Measurements from ENCODE around the gene SEC16A. TPM values are rescaled to one million over a fixed set of nuclear protein-coding genes. Genes with fewer than 3 reads are reported as not detected.

Gene SEC16A, protein sequence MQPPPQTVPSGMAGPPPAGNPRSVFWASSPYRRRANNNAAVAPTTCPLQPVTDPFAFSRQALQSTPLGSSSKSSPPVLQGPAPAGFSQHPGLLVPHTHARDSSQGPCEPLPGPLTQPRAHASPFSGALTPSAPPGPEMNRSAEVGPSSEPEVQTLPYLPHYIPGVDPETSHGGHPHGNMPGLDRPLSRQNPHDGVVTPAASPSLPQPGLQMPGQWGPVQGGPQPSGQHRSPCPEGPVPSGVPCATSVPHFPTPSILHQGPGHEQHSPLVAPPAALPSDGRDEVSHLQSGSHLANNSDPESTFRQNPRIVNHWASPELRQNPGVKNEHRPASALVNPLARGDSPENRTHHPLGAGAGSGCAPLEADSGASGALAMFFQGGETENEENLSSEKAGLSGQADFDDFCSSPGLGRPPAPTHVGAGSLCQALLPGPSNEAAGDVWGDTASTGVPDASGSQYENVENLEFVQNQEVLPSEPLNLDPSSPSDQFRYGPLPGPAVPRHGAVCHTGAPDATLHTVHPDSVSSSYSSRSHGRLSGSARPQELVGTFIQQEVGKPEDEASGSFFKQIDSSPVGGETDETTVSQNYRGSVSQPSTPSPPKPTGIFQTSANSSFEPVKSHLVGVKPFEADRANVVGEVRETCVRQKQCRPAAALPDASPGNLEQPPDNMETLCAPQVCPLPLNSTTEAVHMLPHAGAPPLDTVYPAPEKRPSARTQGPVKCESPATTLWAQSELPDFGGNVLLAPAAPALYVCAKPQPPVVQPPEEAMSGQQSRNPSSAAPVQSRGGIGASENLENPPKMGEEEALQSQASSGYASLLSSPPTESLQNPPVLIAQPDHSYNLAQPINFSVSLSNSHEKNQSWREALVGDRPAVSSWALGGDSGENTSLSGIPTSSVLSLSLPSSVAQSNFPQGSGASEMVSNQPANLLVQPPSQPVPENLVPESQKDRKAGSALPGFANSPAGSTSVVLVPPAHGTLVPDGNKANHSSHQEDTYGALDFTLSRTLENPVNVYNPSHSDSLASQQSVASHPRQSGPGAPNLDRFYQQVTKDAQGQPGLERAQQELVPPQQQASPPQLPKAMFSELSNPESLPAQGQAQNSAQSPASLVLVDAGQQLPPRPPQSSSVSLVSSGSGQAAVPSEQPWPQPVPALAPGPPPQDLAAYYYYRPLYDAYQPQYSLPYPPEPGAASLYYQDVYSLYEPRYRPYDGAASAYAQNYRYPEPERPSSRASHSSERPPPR (N-terminal part only)
- 79.2 and 81.2 TPM in 2 replicates for total RNA-seq

DNA sequence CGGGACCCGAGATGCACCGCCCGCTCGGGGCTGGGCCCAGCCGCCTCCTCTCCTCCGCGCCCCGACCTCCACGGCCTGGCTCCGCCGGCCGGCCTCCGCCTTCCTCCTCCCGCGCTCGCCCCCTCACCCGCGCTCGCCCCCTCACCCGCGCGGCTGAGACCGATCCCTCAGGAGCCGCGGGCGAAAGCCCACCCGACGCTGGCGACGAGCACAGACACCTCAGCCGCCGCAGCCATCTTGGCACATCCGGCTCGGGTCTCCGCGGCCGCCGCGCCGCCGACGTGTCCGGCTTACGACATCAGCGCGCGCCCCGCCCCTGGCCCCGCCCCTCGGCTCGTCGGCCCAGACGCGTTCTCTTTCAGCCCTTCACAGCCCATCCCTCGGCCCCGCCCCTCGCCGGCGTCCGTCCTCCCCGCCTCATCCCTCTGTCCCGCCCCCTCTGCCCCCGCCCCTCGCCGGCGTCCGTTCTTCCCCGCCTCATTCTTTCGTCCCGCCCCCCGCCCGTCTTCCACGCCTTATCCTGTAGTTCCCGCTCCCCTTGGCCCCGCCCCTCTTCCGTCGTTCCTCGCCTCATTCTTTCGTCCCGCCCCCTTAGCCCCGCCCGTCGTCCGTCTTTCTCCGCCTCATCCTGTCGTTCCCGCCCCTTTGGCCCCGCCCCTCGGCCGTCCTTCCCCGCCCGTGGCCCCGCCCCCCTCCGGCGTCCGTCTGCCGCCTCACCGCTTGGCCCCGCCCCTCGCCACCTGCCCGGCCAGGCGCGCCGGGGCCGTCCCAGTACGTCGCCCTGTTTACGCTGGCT lies at the start of gene SEC16A:
Gene SEC16A (minus strand): TSS at position 248 of the 796 bp plus-strand sequence. CDS start 5,425 bp downstream, outside the sequence.
- H3K27ac Mint-ChIP-seq, result peak within 1 kb of the TSS; percentile 97
- peak; percentile 99 for DNase-seq
- peaks cover 17% of the 10 kb centered on the region for H3K36me3 Mint-ChIP-seq (ENCODE audit: low read depth)
- peak within 1 kb of the TSS; percentile 94 for H3K4me3 Mint-ChIP-seq
- H3K27me3 Mint-ChIP-seq, result peaks cover 2% of the 10 kb centered on the region
- intact Hi-C loops (cut with micrococcal nuclease), result loop anchor here (1.0 to 5.0 kb wide), 4 partner anchors 56 to 969 kb away; partner anchors contain the start of genes QSOX2 and SNAPC4
- no peaks in the 10 kb centered on the region for H3K9me3 Mint-ChIP-seq
- peaks cover 20% of the 10 kb centered on the region for H3K4me1 Mint-ChIP-seq

DNA sequence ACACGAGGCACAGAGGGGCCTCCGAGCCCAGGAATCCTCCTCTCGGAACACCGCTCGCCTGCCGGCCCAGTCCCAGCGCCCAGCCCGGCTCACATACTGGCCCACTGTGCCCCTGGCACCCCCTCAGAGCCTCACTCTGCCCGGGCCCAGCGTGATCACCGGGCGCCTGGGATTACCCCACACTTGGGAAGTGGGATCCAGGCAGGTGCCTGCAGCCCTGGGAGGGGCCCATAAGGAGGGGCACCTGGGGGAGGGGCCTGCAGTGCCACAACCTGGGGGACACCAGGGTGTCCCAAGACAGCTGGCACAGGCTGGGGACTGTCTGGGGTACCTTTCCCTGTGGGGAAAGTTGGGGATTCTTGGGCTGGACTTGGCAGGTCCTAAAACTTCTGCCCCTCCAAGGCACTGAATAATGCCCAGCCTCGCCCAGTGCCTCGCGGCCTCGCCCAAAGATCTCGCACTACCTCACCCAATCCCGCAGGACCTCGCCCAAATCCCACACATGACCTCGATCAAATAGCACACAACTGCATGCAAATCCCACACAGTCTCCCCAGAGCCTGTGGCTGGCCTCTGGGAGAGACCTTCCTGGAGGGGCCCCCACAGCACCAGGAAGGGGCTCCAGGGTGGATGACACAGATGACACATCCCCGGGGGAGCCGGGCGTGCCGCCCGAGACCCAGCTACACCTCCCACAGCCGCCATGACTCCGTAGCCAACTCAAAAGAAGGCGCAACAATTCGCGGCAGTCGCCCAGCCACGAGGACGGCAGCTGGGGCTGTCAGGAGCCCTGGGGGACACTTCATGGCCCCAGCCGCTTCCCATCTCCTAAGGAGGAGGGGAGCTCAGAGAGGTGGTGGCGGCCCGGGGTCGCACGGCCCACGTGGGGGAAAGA lies 49.3 kb upstream of the SEC16A start:
- peak; percentile 66 for DNase-seq
- peaks cover 27% of the 10 kb centered on the region for H3K4me1 Mint-ChIP-seq
- peak overlapping the region; percentile 67 for H3K4me3 Mint-ChIP-seq
- intact Hi-C loops (cut with micrococcal nuclease), result no loop called here
- H3K36me3 Mint-ChIP-seq (ENCODE audit: low read depth), result peaks cover 7% of the 10 kb centered on the region
- no peaks in the 10 kb centered on the region for H3K9me3 Mint-ChIP-seq
- no peaks in the 10 kb centered on the region for H3K27me3 Mint-ChIP-seq
- peak overlapping the region; percentile 84 for H3K27ac Mint-ChIP-seq

DNA sequence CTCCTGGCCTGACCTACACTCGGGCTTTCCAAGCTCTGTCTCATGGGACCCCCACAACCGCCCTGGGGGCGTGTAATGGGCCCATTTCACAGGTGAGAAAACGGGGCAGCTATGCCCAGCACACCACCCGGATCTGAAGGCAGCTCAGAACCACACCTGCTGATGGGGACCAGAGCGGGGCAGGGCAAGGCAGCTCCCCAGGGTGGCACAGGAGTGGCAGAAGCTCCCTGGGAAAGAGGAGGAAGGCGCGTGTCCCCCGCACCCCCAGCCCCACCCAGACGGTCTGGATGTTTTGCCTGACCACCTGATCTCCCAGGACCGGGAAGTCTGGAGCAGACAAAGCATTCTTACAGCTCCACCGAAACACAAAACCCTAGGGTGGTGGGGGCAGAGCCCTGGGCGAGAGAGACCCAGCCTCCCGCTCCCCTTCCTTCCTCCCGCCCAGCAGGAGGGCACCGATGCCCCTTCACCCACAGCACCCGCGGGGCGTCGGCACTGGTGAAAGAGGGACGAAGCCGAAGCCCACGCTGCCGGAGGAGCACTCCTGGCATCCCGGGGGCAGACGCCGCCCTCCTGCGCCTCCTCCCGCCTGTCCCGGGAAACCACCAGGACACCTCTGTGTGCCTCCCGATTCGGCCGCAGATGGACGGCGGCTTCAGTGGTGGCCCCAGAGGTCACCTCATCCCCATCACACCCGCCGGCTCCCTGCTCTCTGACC lies 48.5 kb upstream of the SEC16A start:
- H3K36me3 Mint-ChIP-seq (ENCODE audit: low read depth), result peaks cover 6% of the 10 kb centered on the region
- H3K27me3 Mint-ChIP-seq, result no peaks in the 10 kb centered on the region

DNA sequence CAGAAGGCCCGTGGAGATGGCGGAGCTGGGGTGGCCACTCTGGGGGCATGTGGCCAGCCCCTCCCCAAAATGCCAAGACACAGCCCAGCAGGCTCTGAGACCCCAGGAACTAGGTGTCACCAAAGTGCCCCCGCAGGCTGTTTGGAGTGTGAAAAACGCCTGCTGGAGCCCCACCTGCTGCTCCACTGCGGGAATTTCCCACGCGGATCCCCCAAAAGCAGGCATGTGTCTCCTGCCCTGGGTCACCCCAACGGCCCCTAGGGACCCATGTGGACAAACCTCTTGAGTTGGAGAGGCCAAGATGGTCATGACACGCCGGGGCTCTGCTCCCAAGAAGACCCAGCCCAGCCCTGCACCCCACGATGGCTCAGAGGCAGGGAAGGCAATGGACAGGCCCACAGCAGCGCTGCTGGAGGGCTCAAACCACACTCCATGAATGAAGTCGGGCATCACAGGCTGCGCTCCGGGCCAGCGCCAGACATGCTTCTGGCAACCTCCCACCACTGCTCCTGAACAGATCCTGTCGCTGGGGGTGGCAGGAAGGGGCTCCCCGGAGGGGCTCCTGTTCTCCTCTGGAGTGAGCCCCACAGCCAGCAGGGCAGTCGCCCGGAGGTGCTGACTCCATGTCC lies 47.7 kb upstream of the SEC16A start:
- Mint-ChIP-seq H3K4me3 (no peak overlapping the region), H3K27ac (no peak overlapping the region), H3K4me1 (peaks cover 24% of the 10 kb centered on the region), H3K9me3 (no peaks in the 10 kb centered on the region), H3K27me3 (no peaks in the 10 kb centered on the region), H3K36me3 (ENCODE audit: low read depth) (peaks cover 6% of the 10 kb centered on the region)
- DNase-seq, result no peak
- intact Hi-C loops (cut with micrococcal nuclease), result no loop called here

More for the DNA sequence above, 48.5 kb upstream of the SEC16A start:
- H3K4me3 Mint-ChIP-seq, result no peak overlapping the region
- DNase-seq, result no peak
- no peaks in the 10 kb centered on the region for H3K9me3 Mint-ChIP-seq
- no peak overlapping the region for H3K27ac Mint-ChIP-seq
- intact Hi-C loops (cut with micrococcal nuclease), result no loop called here
- H3K4me1 Mint-ChIP-seq, result peaks cover 25% of the 10 kb centered on the region

DNA sequence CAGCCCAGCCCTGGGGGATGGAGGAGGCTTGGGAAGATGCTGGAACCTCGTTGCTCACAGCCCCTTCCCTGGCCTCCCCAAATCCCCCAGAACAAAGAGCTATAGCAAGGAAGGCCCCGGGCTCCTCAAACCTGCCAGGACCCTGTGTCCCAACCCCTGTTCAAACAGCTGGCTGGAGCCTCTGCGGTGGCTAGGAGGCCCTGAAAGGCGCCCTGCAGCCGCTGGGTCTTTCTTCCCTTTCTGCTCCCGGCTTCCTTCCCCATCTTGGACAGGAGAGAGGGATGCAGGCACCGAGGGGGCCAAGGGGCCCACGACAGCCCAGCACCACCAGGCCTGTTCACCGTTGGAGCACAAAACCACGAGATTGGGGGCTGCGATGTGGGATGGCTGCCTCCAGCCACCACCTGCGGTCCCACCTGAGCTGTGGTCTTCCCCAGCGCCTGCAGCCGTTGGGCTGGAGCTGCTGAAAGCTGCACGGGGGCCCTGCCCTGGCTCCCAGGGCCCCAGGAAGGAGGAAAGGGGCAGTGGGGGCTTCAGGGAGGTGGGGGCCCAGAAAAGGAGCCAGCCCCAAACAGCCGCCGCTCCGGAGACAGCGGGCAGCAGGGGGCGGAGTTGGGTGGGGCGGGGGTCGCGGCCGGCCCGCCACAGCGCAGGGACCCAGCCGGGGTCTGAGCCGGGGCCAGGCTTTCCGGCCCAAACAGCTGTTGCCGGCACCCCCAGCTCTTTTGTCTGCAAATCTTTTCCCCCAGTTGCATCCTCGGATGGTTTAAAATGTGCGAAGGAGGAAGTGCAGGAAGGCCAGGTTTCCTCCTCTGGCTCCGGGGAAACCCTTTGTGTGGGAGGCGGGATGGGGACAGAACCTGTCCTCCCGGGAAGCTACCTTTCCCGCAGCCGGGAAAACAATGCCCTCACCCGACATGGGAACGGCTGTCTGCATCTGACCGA lies 46.9 kb upstream of the SEC16A start:
- Mint-ChIP-seq H3K27me3 (no peaks in the 10 kb centered on the region), H3K27ac (no peak overlapping the region), H3K4me3 (no peak overlapping the region), H3K36me3 (ENCODE audit: low read depth) (peaks cover 6% of the 10 kb centered on the region), H3K9me3 (no peaks in the 10 kb centered on the region), H3K4me1 (peaks cover 24% of the 10 kb centered on the region)
- DNase-seq, result no peak
- intact Hi-C loops (cut with micrococcal nuclease), result no loop called here

DNA sequence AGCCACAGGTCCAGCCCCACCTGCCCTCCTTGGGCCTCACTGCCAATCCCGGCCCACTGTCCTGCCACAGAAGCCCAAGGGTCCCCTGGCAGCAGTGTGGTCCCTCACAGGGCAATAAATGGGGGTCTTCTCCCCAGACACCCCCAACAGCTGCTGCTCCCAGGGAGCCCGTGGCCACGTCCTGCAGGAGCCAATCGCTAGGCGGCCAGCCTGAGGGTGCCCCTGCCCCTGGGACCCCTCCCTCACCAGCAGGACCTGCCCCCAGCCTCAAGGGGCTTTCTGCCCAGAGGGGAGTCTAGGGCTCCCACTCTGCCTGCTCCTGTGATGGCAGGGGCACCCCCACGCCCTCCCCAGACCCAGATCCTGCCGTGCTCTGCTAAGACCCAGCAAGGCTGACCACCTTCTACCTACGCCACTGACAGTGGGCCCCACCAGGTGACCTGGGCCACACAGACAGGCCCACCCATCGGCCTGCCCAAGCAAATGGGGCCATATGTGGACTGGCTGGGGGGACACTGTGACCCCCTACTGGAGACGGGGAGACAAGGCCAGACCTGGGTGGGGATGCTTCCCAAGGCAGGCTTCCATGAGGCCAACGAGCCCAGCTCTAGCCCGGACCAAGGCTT lies 46.0 kb upstream of the SEC16A start:
- H3K9me3 Mint-ChIP-seq, result no peaks in the 10 kb centered on the region
- H3K36me3 Mint-ChIP-seq (ENCODE audit: low read depth), result peaks cover 2% of the 10 kb centered on the region
- no peak overlapping the region for H3K4me3 Mint-ChIP-seq
- intact Hi-C loops (cut with micrococcal nuclease), result no loop called here
- no peaks in the 10 kb centered on the region for H3K27me3 Mint-ChIP-seq
- H3K4me1 Mint-ChIP-seq, result peaks cover 16% of the 10 kb centered on the region
- no peak for DNase-seq
- peak overlapping the region; percentile 15 for H3K27ac Mint-ChIP-seq

DNA sequence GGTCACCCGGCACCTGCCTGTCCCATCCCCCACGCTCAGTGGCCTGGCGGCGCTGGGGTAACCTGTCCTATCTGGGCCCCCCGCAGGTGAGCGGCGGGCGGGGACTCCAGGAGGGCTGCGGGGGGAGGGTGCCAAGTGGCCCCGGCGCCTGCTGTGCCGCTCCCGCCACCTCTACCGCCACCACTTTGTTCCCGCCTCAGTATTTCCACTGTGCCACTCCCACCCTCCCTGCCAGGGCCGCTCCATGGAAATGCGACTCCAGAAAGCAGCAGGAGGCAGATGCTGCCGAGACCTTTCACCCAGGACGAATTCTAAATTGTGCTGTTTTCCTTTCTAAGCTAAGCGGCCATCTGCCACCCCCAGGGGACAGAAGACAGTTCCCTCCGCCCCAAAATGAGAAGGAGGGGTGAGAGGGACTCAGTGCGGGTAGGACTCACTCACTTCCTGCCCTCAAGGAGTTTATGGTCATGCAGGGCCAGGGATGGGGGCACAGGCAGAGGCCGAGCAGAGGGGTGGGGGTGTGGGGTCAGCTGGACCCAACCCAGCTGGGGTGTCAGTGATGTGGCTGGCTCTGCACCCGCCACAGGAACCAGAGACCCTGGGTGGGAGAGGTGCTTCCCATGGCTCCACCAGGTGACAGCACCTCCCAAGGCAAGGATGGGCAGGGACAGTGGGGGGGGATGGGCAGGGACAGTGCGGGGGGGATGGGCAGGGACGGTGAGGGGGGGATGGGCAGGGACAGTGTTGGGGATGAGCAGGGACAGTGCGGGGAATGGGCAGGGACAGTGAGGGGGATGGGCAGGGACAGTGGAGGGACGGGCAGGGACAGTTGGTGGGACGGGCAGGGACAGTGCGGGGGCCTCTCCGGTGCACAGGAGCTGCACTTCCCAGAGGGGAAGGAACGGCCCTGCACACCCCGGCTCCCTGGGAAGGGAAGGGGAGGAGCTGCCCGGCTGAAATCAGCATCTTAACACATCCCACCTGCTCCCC lies 45.2 kb upstream of the SEC16A start:
- peak overlapping the region; percentile 15 for H3K27ac Mint-ChIP-seq
- no peak overlapping the region for H3K4me3 Mint-ChIP-seq
- DNase-seq, result peak; percentile 64
- H3K9me3 Mint-ChIP-seq, result no peaks in the 10 kb centered on the region
- intact Hi-C loops (cut with micrococcal nuclease), result no loop called here
- H3K4me1 Mint-ChIP-seq, result peaks cover 12% of the 10 kb centered on the region
- H3K36me3 Mint-ChIP-seq (ENCODE audit: low read depth), result peaks cover 3% of the 10 kb centered on the region
- no peaks in the 10 kb centered on the region for H3K27me3 Mint-ChIP-seq

DNA sequence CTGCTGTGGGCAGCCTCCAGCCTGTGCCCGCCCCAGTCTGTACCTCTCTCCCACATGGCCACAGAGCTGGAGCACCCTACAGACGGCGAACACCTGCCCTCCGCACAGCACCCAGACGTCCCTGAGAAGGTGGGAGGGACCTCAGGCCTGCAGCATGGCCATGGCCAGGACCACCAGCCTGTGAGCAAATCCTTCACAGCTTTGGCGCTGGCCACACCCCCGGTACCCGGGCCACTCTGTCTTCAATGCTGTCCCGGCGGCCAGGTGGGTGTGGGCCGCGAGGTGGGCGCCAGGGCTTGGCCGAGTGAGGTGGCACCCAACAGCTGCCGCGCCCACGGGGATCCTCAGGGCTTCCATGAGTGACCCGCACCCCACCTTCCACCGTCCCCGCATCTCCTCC lies 44.3 kb upstream of the SEC16A start:
- Mint-ChIP-seq H3K27ac (no peak overlapping the region), H3K27me3 (no peaks in the 10 kb centered on the region), H3K4me1 (peaks cover 7% of the 10 kb centered on the region), H3K9me3 (no peaks in the 10 kb centered on the region), H3K4me3 (no peak overlapping the region), H3K36me3 (ENCODE audit: low read depth) (peaks cover 3% of the 10 kb centered on the region)
- no peak for DNase-seq
- intact Hi-C loops (cut with micrococcal nuclease), result no loop called here

DNA sequence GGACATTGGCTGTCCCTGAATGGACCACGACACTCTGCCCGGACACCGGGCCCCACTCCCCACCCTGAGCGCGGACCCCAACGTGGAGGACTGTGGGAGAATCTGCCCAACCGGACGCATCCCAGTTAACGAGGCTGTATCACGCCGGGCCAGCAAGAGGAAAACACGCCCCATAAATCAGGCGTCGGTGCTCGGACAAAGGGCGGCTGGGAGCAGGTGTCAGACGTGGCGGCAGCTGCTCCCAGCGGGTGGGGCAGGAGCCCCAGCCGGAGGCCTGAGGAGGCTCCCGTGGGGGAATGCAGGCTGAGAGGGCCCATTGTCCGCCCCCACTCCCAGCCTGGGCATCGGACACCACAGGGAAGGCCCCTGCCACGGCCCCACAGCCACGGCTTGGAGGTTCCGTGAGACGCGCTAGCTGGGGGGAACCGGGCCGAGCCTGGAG lies 43.8 kb upstream of the SEC16A start:
- Mint-ChIP-seq H3K9me3 (no peaks in the 10 kb centered on the region), H3K36me3 (ENCODE audit: low read depth) (peaks cover 3% of the 10 kb centered on the region), H3K27ac (no peak overlapping the region)

More for the DNA sequence above, 43.8 kb upstream of the SEC16A start:
- intact Hi-C loops (cut with micrococcal nuclease), result no loop called here
- DNase-seq, result no peak
- peaks cover 6% of the 10 kb centered on the region for H3K4me1 Mint-ChIP-seq
- H3K27me3 Mint-ChIP-seq, result no peaks in the 10 kb centered on the region
- no peak overlapping the region for H3K4me3 Mint-ChIP-seq
